GM20431 (cell line): ENCODE data around the gene KRTAP10-12.

Source experiments
- in situ Hi-C: fragments of 300-500 bp; cut with MseI, MboI; formaldehyde crosslinking; loops from one replicate; pipeline ENCODE4 v1.15.0; 2020; ENCODE audit warnings: low sequenced_read_pairs; ENCODE audit not compliant: unreplicated experiment

KRTAP10-12 gene

DNA sequence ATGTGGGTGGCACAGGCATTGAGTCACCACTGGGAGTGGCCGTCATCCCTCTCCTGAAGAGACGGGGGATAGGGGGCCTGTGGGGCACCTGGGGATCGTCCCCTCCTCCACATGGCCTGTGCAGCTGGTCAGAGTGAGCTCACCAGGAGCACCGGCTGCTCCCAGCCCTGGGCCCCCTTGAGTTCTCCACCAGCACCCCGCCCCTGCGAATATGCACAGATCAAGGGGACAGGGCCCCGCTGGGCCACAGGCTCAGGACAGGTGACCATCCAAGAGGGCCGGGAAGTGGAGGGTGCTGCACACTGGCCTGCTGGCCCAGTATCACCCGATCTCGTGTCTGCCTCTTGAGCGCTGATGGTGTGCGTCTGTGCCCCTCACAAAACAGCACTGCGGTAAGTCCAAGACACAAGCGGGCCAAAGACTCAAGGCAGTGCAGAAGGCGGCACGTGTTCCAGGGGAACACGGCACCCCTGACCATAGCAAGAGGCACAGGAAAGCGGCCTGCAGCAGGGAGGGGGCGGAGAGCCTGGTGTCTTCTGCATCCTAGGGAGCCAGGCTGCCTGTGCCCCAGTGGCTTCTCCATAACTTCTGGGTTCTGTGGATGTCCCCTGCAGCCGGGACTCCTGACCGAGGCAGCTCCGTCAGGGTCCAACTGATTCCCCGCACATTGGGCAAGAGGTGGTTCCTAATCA lies 32.5 kb downstream of the KRTAP10-12 start:
- in situ Hi-C loops: no loop called here

DNA sequence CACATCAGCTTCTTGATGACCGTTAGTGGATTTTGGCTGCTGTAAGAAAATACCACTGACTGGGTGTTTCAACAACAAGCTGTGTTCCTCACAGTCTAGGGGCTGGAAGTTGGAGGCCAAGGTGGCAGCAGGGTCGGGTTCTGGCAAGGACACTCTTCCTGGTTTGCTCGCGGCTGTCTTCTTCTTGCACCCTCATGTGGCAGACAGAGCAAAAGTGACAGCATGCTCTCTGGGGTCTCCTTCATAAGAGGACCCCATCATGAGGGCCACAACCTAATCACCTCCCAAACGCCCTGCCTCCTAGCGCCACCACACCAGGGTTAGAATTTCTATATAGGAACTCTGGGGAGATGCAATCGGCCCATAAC lies 33.0 kb downstream of the KRTAP10-12 start:
- in situ Hi-C loops: no loop called here

DNA sequence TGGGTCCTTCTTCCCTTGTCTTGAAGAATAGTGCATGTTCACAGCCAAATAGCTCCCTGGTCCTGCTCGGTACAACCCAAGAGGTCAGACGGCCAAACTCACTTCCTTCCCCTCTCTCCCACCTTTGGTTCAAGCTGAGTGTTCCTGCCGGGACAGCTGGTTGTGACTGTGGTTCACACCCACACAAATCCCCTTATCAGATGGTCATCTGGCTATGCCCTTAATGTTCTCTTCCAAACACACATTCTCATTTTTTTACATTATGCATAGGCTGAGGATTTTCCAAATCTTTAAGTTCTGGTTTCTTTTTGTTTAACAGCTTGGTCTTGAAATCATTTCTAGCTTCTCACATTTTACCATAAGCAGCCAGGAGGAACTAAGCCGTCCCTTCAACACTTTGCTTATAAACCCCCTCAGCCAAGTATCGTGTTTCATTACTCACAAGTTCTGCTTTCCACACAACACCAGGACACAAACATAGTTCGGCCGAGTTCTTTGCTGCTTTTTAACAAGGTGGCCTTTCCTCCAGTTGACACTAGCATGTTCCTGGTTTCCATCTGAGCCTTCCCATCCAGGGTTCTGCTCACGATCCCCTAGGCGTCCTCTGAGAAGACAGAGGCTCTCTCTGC lies 34.1 kb downstream of the KRTAP10-12 start:
- in situ Hi-C loops: no loop called here

DNA sequence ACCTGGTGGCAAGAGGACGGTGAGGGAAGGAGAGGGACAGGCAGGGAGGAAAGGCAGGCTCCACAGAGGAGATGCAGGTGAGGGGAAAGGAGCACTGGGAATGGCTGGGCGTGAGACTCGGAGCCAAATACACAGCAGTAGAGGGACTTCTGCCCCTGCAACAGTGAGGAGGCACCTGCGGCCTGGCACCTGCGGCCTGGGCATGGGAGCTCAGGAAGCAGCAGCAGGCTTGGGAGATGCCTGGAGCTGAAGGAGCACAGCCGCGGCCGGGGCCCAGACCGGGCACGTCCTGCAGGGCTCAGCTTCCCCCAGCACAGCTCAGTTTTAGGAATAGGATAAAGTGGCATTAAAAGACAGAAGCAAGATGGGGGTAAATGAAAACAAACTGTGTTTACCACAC lies 35.3 kb downstream of the KRTAP10-12 start:
- in situ Hi-C loops: no loop called here

DNA sequence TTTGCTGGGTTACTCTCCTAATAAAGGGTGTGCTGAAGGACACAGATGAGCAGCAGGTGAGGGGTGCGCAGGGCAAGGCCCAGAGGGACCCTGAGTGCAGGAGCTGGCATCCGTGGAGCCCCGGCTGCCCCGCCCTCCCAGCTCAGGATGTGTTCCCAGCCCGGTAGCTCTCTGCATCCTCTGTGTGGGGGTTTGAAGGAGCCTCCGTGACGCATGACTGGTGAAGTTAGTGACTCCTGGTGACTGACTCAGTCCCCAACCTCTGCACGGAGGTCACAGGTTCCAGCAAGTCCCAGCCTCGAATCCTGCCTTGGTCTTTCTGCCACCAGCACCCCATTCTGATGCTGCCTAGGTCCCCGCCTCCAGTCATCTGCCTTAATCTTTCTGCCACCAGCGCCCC lies 36.0 kb downstream of the KRTAP10-12 start:
- in situ Hi-C loops: no loop called here

DNA sequence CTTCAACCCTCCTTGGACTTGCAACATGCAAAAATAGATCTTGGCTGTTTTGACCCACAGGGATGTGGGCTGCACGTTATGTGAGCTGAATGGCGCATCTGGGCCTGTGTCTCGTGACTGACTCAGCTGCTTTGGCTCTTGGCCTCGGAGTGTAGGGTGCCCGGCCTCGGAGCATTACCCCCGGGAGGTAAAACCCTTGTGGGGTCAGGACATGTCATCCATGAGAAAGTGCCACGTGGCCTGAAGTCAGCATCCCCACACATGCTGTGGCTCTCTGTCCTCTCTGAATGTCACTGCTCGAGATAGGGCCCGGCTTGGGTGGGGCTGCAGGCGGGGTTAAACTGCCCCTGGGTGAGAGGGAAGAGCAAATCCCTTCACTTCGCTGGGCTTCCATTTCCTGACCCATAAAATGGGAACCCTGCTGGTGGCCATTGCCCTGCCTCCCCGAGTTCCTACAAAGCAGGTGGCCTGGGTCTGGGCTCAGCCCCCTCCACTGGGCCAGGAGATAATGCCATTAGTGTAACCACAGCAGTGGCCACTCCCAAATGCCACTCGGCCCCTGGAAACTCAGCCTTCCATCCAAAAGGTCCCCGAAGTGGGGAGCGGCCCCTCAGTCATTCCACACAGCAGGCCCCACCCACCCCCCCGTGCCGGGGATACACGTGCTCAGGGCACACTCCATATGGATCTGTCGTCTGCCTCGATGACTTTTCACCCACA lies 37.2 kb downstream of the KRTAP10-12 start:
- in situ Hi-C loops: no loop called here

DNA sequence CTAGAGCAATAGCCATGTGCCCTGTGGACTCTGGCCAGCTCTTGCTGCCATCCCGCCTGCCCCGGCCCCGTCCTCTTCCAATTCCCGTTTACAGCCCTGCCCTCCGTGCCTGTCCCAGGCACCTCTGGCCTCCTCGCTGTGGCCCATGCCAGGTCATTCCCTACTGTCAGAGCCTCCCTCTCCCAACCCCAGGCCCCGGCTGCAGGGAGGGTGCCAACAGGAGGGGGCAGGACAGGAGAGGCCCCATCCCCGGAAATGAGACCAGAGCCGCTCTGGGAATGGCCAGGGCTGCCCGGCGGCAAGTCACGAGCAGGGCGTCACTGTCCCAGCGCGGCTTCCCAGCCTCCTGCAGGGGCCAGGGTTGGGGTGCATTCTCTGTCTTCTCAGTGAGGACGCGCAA lies 37.9 kb downstream of the KRTAP10-12 start:
- in situ Hi-C loops: no loop called here

DNA sequence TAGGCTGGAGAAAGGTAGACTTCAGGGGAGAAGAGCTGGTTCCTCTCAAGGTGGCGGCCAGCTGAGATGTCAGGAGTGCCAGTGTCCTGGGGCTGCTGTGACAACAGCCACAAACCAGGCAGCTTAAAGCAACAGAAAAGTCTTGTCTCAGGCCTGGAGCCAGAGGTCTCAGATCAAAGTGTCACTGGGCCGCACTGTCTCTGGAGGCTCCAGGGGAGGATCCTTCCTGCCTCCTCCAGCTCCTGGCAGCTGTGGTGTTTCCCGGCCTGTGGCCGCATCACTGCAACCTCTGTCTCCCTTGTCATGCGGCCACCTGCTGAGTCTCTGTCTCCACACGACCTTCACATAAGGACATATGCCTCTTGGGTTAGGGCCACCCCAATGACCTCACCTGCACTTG lies 38.8 kb downstream of the KRTAP10-12 start:
- in situ Hi-C loops: no loop called here

DNA sequence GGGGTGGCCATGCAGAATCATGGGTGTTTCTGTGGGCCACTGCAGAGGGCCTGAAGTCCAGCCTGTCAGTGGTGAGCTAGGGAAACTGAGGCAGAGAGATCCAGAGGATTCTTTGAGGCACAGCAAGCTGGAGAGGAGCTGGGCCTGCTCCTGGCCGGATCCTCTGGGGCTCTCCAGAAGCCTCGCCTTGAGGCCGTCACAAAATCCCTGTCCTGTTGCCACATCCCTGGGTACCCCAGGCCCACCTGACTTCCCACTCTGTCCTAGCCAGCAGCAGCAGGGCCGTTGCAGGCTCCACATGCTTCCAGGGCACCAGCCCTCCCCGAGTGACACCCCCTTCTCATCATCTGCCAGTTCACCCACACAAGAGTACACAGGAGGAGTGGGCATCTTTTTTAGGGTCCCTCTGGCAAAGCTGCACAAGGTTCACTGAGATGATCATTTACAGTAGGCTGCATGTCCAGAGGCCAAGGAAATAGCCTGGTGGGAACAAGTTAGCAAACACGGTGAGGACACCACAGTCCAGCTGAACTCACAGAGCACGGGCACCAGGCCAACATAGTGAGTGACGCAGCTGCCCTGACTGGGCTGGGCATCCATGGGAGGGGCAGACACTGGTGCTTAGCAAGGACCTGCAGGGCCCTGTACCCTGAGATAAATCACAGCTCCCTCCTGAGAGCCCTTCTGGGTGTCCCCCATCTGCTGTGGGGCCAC lies 39.5 kb downstream of the KRTAP10-12 start:
- in situ Hi-C loops: no loop called here

DNA sequence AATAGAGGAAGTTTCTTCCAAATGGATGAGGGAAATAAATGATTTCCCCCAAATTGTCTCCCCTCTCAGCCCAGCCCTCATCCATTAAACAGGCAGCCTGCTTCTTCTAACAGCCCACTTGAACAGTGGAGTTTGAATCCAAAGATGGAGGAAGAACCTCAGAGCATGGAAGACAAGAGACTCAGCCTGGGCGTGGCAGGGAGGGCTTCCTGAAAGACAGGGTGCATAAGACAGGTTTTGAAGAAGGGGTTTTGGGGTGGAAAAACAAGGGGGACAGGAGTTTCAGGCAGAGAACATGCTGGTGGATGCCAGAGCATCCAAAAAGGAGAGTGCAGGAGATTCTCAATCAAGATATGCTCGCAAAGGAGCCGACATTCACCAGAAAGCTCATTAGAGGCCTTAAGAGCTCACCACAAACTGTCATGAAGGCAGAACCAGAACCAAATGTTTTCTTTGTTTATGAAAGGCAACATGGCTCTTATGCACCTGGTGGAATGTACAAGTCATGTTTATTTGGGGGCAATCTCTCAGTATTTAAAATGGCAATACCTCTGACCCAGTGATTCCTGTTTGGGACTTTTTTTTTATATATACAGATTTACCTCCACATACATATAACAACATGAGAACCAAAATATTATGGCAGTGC lies 40.9 kb downstream of the KRTAP10-12 start:
- in situ Hi-C loops: no loop called here

DNA sequence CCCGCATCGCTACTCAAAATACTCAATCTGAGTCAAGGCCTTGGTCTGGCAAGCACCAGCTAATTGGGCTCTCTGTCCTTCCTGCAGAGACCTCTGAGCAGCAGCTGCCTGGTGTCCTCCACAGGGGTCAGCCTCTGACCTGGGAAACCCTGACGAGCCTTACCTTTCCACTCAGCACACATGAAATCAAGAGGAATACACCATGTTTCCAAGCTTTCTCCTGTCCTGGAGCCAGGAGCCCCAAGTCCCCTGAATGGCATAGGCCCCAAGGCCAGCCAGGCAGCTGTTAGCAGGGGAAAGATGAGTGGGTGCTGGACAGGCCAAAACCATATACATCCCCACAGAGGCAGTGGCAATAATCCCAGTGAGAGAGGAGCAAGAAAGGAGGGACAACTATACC lies 41.6 kb downstream of the KRTAP10-12 start:
- in situ Hi-C loops: no loop called here

DNA sequence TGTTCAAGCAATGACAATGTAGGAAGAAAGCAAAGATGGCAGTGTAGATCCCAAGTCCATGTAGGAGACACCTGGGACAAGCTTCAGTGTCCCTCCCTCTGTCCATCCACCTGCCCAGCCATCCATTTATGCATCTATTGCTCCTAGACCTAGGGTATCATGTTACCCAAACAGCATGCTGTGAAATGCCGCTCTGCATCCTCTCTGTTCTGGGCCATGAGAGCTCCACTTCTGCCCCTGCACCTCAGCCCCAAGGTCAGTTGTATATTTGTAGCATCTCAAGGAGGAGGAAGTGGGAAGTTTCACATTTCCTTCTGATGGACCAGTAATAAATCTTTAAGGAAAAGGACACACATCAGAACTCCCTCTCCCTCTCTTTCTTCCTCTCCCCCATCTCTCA lies 42.3 kb downstream of the KRTAP10-12 start:
- in situ Hi-C loops: no loop called here

DNA sequence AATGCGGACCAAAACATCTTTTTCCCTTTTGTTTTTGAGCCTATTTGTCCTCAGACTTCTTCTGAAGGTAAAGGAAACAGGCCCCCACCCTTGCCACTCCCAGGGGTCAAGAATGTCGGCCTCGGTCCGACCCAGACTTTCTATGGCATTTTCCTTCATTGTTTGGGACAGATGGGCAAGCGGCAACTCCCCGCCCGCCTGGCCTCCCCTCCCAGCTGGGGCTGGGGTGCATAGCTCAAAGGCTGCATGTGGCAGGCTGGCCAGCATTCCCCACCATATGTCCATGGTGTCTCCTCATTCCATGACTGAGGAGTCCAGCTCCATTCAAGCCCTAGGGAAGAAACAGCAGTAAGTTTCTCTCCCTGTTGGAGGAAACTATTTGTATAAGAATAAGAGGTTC lies 43.8 kb downstream of the KRTAP10-12 start:
- in situ Hi-C loops: no loop called here

DNA sequence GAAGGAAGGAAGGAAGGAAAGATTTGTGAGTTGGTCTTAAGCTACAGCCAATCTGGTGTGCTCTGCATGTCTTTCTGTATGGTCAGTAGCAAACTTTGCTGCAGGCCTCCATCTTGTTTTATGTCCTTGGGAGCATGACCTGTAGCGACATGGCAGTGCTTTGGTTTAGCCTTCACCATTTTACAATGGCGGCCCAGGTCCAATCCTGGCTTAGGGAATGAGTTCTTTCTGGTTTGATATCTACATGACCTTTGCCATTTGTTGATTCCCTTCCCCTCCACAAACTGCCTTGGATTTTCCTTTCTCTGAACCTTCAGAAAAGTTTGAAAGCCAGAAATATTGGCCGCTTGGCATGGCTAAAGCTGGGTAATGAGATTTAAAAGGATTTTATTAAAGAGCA lies 44.9 kb downstream of the KRTAP10-12 start:
- in situ Hi-C loops: no loop called here

DNA sequence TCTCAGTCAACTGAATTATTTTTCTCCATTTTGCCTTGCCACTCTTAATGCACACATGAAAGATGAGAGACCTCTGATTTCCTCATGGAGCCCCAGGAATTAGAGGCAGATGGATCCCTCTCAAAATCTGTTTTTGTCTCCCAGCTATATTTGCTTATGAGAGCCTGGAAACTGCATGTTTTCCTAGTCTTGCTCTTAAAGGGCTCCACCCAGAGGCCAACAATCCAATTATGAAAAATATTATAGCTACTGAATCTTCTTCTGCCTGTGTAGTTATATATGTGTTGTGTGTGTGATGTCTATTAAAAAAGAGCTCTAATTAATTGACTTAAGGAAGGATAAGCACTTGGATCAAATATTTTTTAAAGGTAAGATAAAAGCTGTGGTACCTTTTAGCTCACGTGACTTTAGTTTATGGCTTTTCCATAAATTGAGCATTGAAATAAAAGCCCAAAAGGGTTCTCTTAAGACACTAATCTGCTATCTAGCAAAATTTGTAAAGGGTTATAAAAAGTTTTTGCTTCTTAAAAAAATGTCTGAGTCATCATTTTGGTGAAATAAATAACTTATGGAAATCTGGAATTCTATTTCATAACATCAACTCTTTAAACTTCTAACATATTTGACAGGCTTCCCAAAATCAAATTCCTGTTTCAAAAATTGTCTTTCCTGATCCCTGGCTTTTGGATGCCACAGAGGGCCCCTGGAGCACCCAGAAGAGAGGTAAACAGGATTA lies 45.6 kb downstream of the KRTAP10-12 start:
- in situ Hi-C loops: no loop called here
